ENCODE measurements around the gene BCAS3.

BCAS3 gene

DNA sequence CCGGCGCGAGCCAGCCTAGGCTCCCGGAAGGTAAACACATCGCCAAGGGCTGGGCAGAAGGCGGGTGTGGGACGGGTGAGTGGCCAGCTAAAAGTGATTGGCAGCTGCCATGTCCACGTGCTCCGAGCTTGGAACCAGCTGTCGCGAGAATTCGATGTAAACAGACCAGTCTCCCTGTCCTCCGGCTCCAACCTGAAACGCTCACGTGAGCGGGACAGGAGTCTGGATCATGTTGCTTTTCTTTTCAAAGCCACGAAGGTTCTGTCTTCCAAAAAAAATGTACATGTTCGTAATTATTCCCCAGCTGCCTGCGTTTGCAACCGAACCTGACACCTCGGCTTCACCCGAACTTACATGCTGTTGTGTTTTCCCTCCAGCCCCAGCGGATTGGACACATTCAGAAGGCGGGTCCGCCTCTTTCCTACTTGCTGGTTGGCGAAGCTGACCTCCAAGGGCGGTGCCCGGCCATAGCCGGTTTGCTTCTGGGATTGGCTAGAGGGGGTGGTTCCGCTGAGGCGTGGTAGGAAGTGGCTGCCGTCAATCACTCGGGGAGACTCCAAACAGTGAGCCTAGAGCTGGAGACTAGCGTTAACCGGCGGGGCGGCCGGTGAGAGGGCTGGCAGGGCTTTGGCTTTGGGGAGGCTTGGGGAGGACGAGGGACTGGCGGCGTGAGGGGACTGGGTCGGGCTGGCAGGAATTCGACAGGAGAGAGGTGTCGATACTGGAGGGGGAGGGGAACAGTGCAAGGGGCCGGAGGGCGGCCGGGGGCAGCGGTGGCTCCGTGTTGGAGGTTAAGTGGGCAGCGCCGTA is at the start of gene BCAS3:
Gene BCAS3 (plus strand): TSS at position 544 of the 810 bp plus-strand sequence.
- H3K4me3 ChIP-seq (ENCODE audit: control insufficient read depth, low read depth, low read length): peak within 1 kb of the TSS; percentile 84
- peak; percentile 96 for DNase-seq (ENCODE audit: low read depth)
- TF ChIP-seq, protein P1, sequence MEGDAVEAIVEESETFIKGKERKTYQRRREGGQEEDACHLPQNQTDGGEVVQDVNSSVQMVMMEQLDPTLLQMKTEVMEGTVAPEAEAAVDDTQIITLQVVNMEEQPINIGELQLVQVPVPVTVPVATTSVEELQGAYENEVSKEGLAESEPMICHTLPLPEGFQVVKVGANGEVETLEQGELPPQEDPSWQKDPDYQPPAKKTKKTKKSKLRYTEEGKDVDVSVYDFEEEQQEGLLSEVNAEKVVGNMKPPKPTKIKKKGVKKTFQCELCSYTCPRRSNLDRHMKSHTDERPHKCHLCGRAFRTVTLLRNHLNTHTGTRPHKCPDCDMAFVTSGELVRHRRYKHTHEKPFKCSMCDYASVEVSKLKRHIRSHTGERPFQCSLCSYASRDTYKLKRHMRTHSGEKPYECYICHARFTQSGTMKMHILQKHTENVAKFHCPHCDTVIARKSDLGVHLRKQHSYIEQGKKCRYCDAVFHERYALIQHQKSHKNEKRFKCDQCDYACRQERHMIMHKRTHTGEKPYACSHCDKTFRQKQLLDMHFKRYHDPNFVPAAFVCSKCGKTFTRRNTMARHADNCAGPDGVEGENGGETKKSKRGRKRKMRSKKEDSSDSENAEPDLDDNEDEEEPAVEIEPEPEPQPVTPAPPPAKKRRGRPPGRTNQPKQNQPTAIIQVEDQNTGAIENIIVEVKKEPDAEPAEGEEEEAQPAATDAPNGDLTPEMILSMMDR (IDR thresholded peaks at IDR 0.05; ENCODE audit: control insufficient read depth, insufficient read depth, low read depth, low read length, missing control alignments): no peak

DNA sequence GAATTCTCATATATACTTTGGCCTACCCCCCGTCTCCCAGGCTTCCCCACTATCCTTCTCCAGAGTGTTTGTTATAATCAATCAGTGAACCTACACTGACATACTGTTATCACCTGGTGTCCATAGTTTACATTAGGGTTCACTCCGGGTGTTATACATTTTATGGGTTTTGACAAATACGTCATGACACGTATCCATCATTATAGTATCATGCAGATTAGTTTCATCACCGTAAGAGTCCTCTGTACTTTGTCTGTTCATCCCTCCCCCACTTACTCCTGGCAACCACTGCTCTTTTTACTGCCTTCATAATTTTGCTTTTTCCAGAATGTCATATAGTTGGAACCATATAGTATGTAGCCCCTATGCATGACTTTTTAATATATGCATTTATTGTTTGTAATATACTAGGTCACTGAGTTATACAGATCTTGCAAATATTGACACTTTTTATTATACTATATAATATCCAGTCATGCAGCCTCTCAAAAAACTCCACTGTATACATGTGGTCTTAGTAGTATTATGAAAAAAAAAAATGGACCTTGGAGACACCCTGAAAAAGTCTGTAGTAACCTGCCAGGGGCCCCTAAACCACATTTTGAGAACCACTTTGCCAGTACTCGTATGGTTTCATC is 49.3 kb upstream of the BCAS3 start:
- no peak overlapping the region for H3K4me3 ChIP-seq (ENCODE audit: control insufficient read depth, low read depth, low read length)
- no peak for DNase-seq (ENCODE audit: low read depth)
- TF ChIP-seq, protein P1 (IDR thresholded peaks at IDR 0.05; ENCODE audit: control insufficient read depth, insufficient read depth, low read depth, low read length, missing control alignments): no peak

DNA sequence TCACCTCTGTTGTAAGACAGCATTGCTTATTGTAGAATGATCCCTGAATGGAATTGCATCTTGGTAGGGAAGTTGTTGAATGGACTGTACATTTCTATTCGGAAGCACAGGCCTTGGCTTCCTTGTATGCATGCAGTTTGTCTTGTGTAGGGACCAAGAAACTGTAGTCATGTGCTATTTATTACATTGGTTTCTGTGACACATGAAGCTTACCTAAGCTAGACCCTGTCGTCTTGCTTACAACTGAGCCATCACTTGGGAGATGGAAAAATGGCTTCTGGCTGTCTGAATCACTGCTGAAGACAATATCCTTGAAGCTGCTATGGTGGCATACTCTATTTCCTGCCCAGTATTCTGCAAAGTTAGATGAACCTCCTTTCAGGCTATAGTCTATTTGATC is 48.5 kb upstream of the BCAS3 start:
- TF ChIP-seq, protein P1 (IDR thresholded peaks at IDR 0.05; ENCODE audit: control insufficient read depth, insufficient read depth, low read depth, low read length, missing control alignments): no peak
- DNase-seq (ENCODE audit: low read depth): no peak

DNA sequence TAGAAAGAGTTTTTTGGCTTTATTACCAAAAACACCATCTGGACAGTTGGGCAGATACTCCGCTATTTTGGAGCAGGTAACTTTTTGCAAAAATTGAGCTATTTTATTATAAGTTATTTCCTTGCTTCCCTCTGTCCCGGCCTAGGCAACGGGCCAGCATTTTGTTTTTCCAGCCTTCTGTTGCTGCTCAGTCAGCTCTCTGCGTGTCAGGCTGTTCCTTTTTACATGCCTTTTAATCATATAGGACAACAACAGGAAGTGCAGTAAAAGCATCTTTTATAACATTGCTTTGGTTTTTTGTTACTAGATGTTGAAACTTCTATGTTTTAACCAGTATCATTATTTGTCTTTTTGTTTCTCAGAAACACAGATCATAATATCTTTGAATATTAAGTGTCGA is 47.3 kb upstream of the BCAS3 start:
- no peak for DNase-seq (ENCODE audit: low read depth)
- TF ChIP-seq, protein P1 (IDR thresholded peaks at IDR 0.05; ENCODE audit: control insufficient read depth, insufficient read depth, low read depth, low read length, missing control alignments): no peak
- H3K4me3 ChIP-seq (ENCODE audit: control insufficient read depth, low read depth, low read length): no peak overlapping the region

More for the DNA sequence above, 48.5 kb upstream of the BCAS3 start:
- H3K4me3 ChIP-seq (ENCODE audit: control insufficient read depth, low read depth, low read length): no peak overlapping the region

DNA sequence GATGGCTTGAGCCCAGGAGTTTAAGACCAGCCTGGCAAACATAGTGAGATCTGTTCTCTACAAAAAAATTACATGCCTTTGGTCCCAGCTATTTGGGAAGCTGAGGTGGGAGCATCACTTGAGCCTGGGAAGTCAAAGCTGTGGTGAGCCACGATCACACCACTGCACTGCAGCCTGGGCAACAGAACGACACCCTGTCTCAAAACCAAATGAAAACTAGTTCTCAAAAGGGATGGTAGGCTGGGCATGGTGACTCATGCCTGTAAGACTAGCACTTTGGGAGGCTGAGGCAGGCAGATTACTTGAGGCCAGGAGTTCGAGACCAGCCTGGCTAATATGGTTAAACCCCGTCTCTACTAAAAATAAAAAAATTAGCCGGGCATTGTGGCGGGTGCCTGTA is 46.5 kb upstream of the BCAS3 start:
- TF ChIP-seq, protein P1 (IDR thresholded peaks at IDR 0.05; ENCODE audit: control insufficient read depth, insufficient read depth, low read depth, low read length, missing control alignments): no peak
- DNase-seq (ENCODE audit: low read depth): no peak
- no peak overlapping the region for H3K4me3 ChIP-seq (ENCODE audit: control insufficient read depth, low read depth, low read length)

DNA sequence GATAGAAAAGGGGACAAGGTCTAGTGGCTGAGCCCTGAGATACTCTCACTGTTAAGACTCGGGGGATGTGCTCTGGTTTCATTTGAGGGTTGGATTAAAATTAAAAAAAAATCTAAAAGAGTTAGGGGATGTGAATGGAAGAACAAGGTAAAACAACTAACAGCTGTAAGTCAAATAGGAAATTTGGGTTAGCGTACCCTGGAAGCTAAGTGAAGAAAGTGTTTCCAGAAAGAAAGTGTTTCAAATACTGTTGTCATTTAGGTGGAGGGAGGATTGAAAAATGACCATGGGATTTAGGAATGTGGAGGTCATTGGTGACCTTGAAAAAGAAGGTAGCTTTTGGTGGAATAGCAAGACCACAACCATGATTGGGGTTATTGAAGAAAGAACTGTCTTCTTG is 40.0 kb upstream of the BCAS3 start:
- H3K4me3 ChIP-seq (ENCODE audit: control insufficient read depth, low read depth, low read length): no peak overlapping the region
- no peak for DNase-seq (ENCODE audit: low read depth)
- TF ChIP-seq, protein P1 (IDR thresholded peaks at IDR 0.05; ENCODE audit: control insufficient read depth, insufficient read depth, low read depth, low read length, missing control alignments): no peak
